SJCRH30 (cell line): ENCODE results near the gene RCOR1. TPM values are rescaled to one million over a fixed set of nuclear protein-coding genes. Genes with fewer than 3 reads are reported as not detected.
"Not testable (repeated sequence)": the region's sequence is repeated elsewhere in the genome, so short reads cannot be mapped to it uniquely, and the experiment has no call there.

Experiments
- DNase-seq, 2 experiments: peaks; one replicate each; pipeline ENCODE4 v3.0.0-alpha.2; 2015 to 2020
- H3K27ac ChIP-seq: fragments of 250-450 bp; sonication (Bioruptor Pico); 2 replicates; pipeline ENCODE4 v1.5.1; 2020; ENCODE audit warnings: mild to moderate bottlenecking, moderate library complexity
- H3K27me3 ChIP-seq: fragments of 250-450 bp; sonication (Bioruptor Pico); 2 replicates; pipeline ENCODE4 v1.5.1; 2020; ENCODE audit warnings: mild to moderate bottlenecking, moderate library complexity
- H3K36me3 ChIP-seq: fragments of 250-450 bp; sonication (Bioruptor Pico); 2 replicates; pipeline ENCODE4 v1.5.1; 2020; ENCODE audit warnings: mild to moderate bottlenecking, moderate library complexity
- H3K4me1 ChIP-seq: fragments of 250-450 bp; sonication (Bioruptor Pico); 2 replicates; pipeline ENCODE4 v1.5.1; 2020; ENCODE audit warnings: mild to moderate bottlenecking, moderate library complexity
- H3K4me3 ChIP-seq: fragments of 250-450 bp; sonication (Bioruptor Pico); 2 replicates; pipeline ENCODE4 v1.5.1; 2020; ENCODE audit warnings: mild to moderate bottlenecking, moderate library complexity
- H3K9me3 ChIP-seq: fragments of 250-450 bp; sonication (Bioruptor Pico); replicated peaks from 2 replicates; pipeline ENCODE4 v1.5.1; 2020; ENCODE audit warnings: mild to moderate bottlenecking, moderate library complexity
- total RNA-seq: library from RNA; depleted of rRNA; stranded (reverse); fragments of >200 nt; shearing (Covaris generic); gene quantifications from 2 replicates; pipeline ENCODE4 v1.2.3, GENCODE V29; 2014; rRNA removed

Gene RCOR1
- 16.7 and 18.2 TPM in 2 replicates for total RNA-seq

- H3K27me3 ChIP-seq: no peaks in the 10 kb centered on the region
- peaks cover 10% of the 10 kb centered on the region for H3K4me1 ChIP-seq
- H3K9me3 ChIP-seq: no peaks in the 10 kb centered on the region
- H3K36me3 ChIP-seq: peaks cover 4% of the 10 kb centered on the region; the same call in 1 of the 2 replicates
- DNase-seq: peak; percentile 98
- H3K4me3 ChIP-seq: peak within 1 kb of the TSS; percentile 95
- peak within 1 kb of the TSS; percentile 98 for H3K27ac ChIP-seq
These were observed at the start of gene RCOR1 for GRCh38 chr14:102591944-102592762. TSS of gene RCOR1 (plus strand) at chr14:102592649. CDS start at chr14:102592887, 238 bp downstream.

- peaks cover 25% of the 10 kb centered on the region for H3K4me1 ChIP-seq
- peak in 1 of 2 experiments; percentile 34 for DNase-seq
- no peaks in the 10 kb centered on the region for H3K27me3 ChIP-seq
- no peak overlapping the region for H3K27ac ChIP-seq
- H3K9me3 ChIP-seq: no peaks in the 10 kb centered on the region
- H3K4me3 ChIP-seq: no peak overlapping the region
- no peaks in the 10 kb centered on the region for H3K36me3 ChIP-seq
These were observed 48.3 kb upstream of the RCOR1 start for GRCh38 chr14:102544046-102544746.

GRCh38 chr14:102544747-102545460, 47.5 kb upstream of the RCOR1 start:
- Histone ChIP-seq H3K9me3 (no peaks in the 10 kb centered on the region), H3K4me1 (peaks cover 18% of the 10 kb centered on the region), H3K36me3 (no peaks in the 10 kb centered on the region), H3K27me3 (no peaks in the 10 kb centered on the region), H3K27ac (no peak overlapping the region), H3K4me3 (no peak overlapping the region)
- DNase-seq: no peak

- H3K4me1 ChIP-seq: peaks cover 12% of the 10 kb centered on the region; the same call in 1 of the 2 replicates
- H3K4me3 ChIP-seq: no peak overlapping the region
- no peaks in the 10 kb centered on the region for H3K9me3 ChIP-seq
- no peaks in the 10 kb centered on the region for H3K36me3 ChIP-seq
- DNase-seq: peak; percentile 37 to 66
- H3K27me3 ChIP-seq: no peaks in the 10 kb centered on the region
- H3K27ac ChIP-seq: no peak overlapping the region
These were observed 46.8 kb upstream of the RCOR1 start for GRCh38 chr14:102545461-102546265.

- DNase-seq: no peak
- H3K4me1 ChIP-seq: peaks cover 13% of the 10 kb centered on the region
- no peaks in the 10 kb centered on the region for H3K36me3 ChIP-seq
- no peak overlapping the region for H3K27ac ChIP-seq
- H3K27me3 ChIP-seq: no peaks in the 10 kb centered on the region
- no peak overlapping the region for H3K4me3 ChIP-seq
- H3K9me3 ChIP-seq: no peaks in the 10 kb centered on the region
These were observed 43.7 kb upstream of the RCOR1 start for GRCh38 chr14:102548616-102549240.

GRCh38 chr14:102550927-102551401, 41.5 kb upstream of the RCOR1 start:
- H3K4me3 ChIP-seq, H3K27ac ChIP-seq, H3K27me3 ChIP-seq, DNase-seq, H3K36me3 ChIP-seq, H3K9me3 ChIP-seq: not testable (repeated sequence)
- peaks cover 13% of the 10 kb centered on the region for H3K4me1 ChIP-seq

- no peak for DNase-seq
- H3K36me3 ChIP-seq: no peaks in the 10 kb centered on the region
- no peaks in the 10 kb centered on the region for H3K27me3 ChIP-seq
- H3K9me3 ChIP-seq: no peaks in the 10 kb centered on the region
- peak overlapping the region; percentile 40 for H3K4me3 ChIP-seq
- H3K27ac ChIP-seq: peak overlapping the region; percentile 0; the same call in 1 of the 2 replicates
- peaks cover 13% of the 10 kb centered on the region for H3K4me1 ChIP-seq
These were observed 40.3 kb upstream of the RCOR1 start for GRCh38 chr14:102551995-102552705.

- Histone ChIP-seq H3K9me3 (no peaks in the 10 kb centered on the region), H3K36me3 (no peaks in the 10 kb centered on the region), H3K4me1 (peaks cover 22% of the 10 kb centered on the region), H3K27ac (no peak overlapping the region), H3K27me3 (no peaks in the 10 kb centered on the region), H3K4me3 (no peak overlapping the region)
- DNase-seq: no peak
These were observed 37.3 kb upstream of the RCOR1 start for GRCh38 chr14:102554821-102555819.

- no peak overlapping the region for H3K27ac ChIP-seq
- H3K9me3 ChIP-seq: no peaks in the 10 kb centered on the region
- no peaks in the 10 kb centered on the region for H3K36me3 ChIP-seq
- no peak for DNase-seq
- peaks cover 31% of the 10 kb centered on the region for H3K4me1 ChIP-seq
- no peak overlapping the region for H3K4me3 ChIP-seq
- no peaks in the 10 kb centered on the region for H3K27me3 ChIP-seq
These were observed 36.3 kb upstream of the RCOR1 start for GRCh38 chr14:102556098-102556677.

GRCh38 chr14:102557434-102558226, 34.8 kb upstream of the RCOR1 start:
- H3K4me1 ChIP-seq: peaks cover 25% of the 10 kb centered on the region
- H3K36me3 ChIP-seq: no peaks in the 10 kb centered on the region
- no peak for DNase-seq

GRCh38 chr14:102558556-102558955, 33.9 kb upstream of the RCOR1 start:
- H3K27me3 ChIP-seq: no peaks in the 10 kb centered on the region
- no peak overlapping the region for H3K4me3 ChIP-seq
- H3K4me1 ChIP-seq: peaks cover 20% of the 10 kb centered on the region
- no peak overlapping the region for H3K27ac ChIP-seq
- no peak for DNase-seq
- H3K9me3 ChIP-seq: no peaks in the 10 kb centered on the region; the same call in 1 of the 2 replicates
- no peaks in the 10 kb centered on the region for H3K36me3 ChIP-seq

More at GRCh38 chr14:102557434-102558226, 34.8 kb upstream of the RCOR1 start:
- Histone ChIP-seq H3K27me3 (no peaks in the 10 kb centered on the region), H3K27ac (no peak overlapping the region), H3K4me3 (no peak overlapping the region), H3K9me3 (no peaks in the 10 kb centered on the region)
